ENCODE results near the gene TRPM5.

- TF ChIP-seq CTCF (IDR thresholded peaks at IDR 0.05; ENCODE audit: insufficient read depth, low read length) (no peak), POLR2AphosphoS5 (IDR thresholded peaks at IDR 0.05; ENCODE audit: low read depth) (no peak), SPI1 (IDR thresholded peaks at IDR 0.05; ENCODE audit: borderline replicate concordance, low read depth) (no peak), GABPA (IDR thresholded peaks at IDR 0.05; ENCODE audit: low read depth) (no peak)
- TF ChIP-seq, protein P1, sequence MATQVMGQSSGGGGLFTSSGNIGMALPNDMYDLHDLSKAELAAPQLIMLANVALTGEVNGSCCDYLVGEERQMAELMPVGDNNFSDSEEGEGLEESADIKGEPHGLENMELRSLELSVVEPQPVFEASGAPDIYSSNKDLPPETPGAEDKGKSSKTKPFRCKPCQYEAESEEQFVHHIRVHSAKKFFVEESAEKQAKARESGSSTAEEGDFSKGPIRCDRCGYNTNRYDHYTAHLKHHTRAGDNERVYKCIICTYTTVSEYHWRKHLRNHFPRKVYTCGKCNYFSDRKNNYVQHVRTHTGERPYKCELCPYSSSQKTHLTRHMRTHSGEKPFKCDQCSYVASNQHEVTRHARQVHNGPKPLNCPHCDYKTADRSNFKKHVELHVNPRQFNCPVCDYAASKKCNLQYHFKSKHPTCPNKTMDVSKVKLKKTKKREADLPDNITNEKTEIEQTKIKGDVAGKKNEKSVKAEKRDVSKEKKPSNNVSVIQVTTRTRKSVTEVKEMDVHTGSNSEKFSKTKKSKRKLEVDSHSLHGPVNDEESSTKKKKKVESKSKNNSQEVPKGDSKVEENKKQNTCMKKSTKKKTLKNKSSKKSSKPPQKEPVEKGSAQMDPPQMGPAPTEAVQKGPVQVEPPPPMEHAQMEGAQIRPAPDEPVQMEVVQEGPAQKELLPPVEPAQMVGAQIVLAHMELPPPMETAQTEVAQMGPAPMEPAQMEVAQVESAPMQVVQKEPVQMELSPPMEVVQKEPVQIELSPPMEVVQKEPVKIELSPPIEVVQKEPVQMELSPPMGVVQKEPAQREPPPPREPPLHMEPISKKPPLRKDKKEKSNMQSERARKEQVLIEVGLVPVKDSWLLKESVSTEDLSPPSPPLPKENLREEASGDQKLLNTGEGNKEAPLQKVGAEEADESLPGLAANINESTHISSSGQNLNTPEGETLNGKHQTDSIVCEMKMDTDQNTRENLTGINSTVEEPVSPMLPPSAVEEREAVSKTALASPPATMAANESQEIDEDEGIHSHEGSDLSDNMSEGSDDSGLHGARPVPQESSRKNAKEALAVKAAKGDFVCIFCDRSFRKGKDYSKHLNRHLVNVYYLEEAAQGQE (IDR thresholded peaks at IDR 0.05; ENCODE audit: insufficient replicate concordance, low read depth): no peak
Measured at GRCh38 chr11:2421226-2421994, 22.9 kb downstream of the TRPM5 start.

All from HL-60 (cell line).